Muscle of leg (tissue), 11 donors: ENCODE data around the gene ELFN2. TPM values are rescaled to one million over a fixed set of nuclear protein-coding genes. Genes with fewer than 3 reads are reported as not detected.

Source experiments
- DNase-seq: peaks from one replicate; pipeline ENCODE4 v3.0.0; 2013
- H3K27ac ChIP-seq: one replicate; pipeline ENCODE4 v1.5.1; 2013; ENCODE audit warnings: mild to moderate bottlenecking, low read length, control low read depth
- H3K27me3 ChIP-seq: one replicate; pipeline ENCODE4 v1.6.1; 2013; ENCODE audit warnings: low read length; ENCODE audit not compliant: control insufficient read depth, insufficient read depth
- H3K36me3 ChIP-seq: one replicate; pipeline ENCODE4 v1.6.1; 2013; ENCODE audit warnings: low read length; ENCODE audit not compliant: control insufficient read depth, insufficient read depth
- H3K4me1 ChIP-seq: one replicate; pipeline ENCODE4 v1.6.1; 2013; ENCODE audit warnings: low read length; ENCODE audit not compliant: control insufficient read depth, insufficient read depth
- H3K4me3 ChIP-seq: one replicate; pipeline ENCODE4 v1.5.1; 2013; ENCODE audit warnings: low read length, control low read depth
- H3K9me3 ChIP-seq: replicated peaks from 2 replicates; pipeline ENCODE4 v1.6.1; 2013; ENCODE audit warnings: low read depth, low read length; ENCODE audit not compliant: control insufficient read depth
- WGBS: methylation state at CpG from one replicate; pipeline ENCODE4 v1.1.5; 2013; ENCODE audit warnings: missing lambda C conversion rate; ENCODE audit not compliant: insufficient coverage; 5-methylcytosine and 5-hydroxymethylcytosine counted together
- polyA plus RNA-seq, 8 donors: library from polyadenylated mRNA; unstranded; fragments of 120-200 nt; gene quantifications; one replicate each; pipeline versions ENCODE4 v1.2.1 to v1.2.3, GENCODE V29; 2013; ENCODE audit warnings: inconsistent platforms in 1 of 8, low replicate concordance in 1 of 8; ENCODE audit not compliant: insufficient read length in 8 of 8, insufficient read depth in 1 of 8
- total RNA-seq: library from RNA; stranded (reverse); fragments of 120-200 nt; gene quantifications from one replicate; pipeline ENCODE4 v1.2.4, GENCODE V29; 2013

The ELFN2 gene
- total and polyA plus RNA-seq, 9 donors = 0.35 to 2.2 (median 1.3) TPM

DNA sequence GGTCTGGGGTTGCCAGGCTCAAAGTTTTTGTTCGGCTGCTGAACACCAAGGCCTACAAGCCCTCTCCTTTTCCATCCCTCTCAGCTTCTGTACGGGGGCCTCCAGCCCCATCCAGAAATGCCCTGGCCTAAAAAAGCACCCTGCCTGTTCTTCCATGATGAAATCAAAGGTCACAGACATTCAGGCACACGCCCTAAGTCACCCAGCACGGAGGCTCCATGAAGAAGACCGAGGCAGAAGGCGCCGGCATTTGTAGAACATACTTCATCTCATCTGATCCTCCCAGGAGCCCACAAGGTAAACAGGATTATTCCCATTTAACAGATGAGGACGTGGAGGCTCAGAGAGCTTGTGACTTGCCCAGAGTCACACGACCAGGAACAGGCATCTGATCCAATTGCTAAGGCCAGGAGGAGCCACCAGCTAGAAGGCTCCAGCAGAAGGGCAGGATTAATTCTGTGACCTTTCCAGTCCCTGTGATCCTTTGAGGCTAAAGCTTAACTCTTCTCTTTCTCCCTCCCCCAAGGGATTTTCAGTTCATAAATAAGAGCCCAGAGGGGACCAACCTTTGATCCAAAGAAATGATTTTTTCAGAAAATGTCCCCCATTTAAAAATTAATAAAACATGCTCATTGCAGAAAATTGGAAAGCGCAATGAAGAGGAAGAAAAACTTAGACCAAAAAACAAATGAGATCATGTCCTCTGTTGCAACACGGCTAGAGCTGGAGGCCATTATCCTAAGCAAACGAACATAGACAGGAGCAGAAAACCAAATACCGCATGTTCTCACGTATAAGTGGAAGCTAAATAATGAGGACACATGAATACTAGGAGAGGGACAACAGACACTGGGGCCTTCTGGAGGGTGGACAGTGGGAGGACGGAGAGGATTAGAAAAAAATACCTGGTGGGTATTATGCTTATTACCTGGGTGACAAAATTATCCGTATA lies 106.3 kb downstream of the ELFN2 start:
- no peak for DNase-seq
- H3K4me1 ChIP-seq = peaks cover 8% of the 10 kb centered on the region
- H3K9me3 ChIP-seq = no peaks in the 10 kb centered on the region
- no peak overlapping the region for H3K27ac ChIP-seq
- 81% methylated on average over 10 of the region's 16 CpGs for WGBS
- H3K36me3 ChIP-seq = no peaks in the 10 kb centered on the region
- no peak overlapping the region for H3K4me3 ChIP-seq
- peaks cover 63% of the 10 kb centered on the region for H3K27me3 ChIP-seq

DNA sequence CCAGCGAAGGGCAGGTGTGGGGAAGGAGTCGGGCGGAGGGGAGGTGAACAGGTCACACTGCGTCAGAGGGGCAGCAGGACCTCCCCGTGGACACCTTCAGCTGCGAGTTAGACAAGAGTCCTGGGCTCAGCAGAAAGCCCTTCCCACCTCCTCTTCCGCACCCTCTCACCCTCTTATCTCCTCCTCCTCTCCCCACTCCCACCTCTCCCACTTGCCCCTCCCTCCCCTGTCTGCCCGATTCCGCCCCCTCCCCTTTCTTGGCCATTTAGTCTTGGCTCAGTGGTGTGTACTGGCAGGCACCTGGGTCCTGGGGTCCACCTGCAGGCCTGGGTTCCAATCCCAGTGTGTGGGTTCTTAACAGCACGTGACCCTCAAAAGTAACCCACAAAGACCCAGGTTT lies 107.8 kb downstream of the ELFN2 start:
- DNase-seq = no peak
- H3K9me3 ChIP-seq = no peaks in the 10 kb centered on the region
- no peak overlapping the region for H3K27ac ChIP-seq
- whole genome bisulfite sequencing = 64% methylated on average over 10 of the region's 10 CpGs
- no peaks in the 10 kb centered on the region for H3K36me3 ChIP-seq
- no peak overlapping the region for H3K4me3 ChIP-seq
- peaks cover 9% of the 10 kb centered on the region for H3K4me1 ChIP-seq
- peaks cover 48% of the 10 kb centered on the region for H3K27me3 ChIP-seq

DNA sequence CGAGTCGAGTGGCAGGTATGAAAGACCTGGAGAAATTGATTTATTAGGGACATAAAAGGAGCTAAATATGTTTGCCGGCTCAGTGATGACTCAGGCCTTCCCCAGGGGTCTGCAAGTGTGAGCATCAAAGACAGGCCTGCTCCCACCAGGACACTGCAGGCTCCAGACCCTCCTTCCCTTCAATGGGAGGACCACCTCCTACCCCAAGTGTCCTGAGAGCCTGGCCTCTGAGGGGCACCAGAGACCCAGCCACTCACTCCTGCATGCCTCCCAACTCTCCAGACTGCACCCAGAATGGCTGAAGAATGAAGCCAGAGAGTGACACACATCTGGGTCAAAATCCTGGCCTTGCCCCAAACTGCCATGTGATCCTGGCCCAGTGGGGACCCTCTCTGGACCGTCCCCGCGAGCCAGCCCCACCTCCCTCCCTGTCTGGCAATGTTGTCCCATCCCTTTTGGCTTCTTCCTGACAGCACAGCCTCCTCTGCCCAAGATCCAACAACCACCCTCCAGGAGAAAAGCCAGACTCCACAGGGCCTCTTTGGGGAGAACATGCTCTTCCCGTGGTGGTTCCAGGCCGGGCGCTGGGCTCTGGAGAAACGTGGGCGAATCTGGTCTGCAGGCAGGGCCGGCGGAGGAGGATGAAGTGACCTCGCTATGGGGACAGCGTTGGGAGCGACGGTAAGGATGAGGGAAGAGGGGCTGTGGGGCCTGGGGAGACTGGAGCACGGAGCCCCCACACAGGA lies 108.7 kb downstream of the ELFN2 start:
- H3K4me1 ChIP-seq = peaks cover 19% of the 10 kb centered on the region
- 48% methylated on average over 15 of the region's 18 CpGs for WGBS
- H3K36me3 ChIP-seq = no peaks in the 10 kb centered on the region
- H3K27me3 ChIP-seq = peaks cover 43% of the 10 kb centered on the region
- DNase-seq = no peak
- H3K4me3 ChIP-seq = no peak overlapping the region
- H3K27ac ChIP-seq = no peak overlapping the region
- no peaks in the 10 kb centered on the region for H3K9me3 ChIP-seq

Other genes with a start within 250 kb of the ELFN2 start
- gene C1QTNF6, start 239.2 kb downstream of the ELFN2 start, total RNA-seq = 10.3 TPM
- 10 to 100 TPM; 13.7 to 28.9 (median 18.6) TPM for gene C1QTNF6, start 239.2 kb downstream of the ELFN2 start, polyA plus RNA-seq
- gene SSTR3, start 215.0 kb downstream of the ELFN2 start, total RNA-seq = not detected
- gene SSTR3, start 215.0 kb downstream of the ELFN2 start, polyA plus RNA-seq = under 1 TPM in 1 of 8 donors, not detected in 7; 0.04 TPM
- gene RAC2, start 183.2 kb downstream of the ELFN2 start, total RNA-seq = 2.4 TPM
- gene RAC2, start 183.2 kb downstream of the ELFN2 start, polyA plus RNA-seq = 10 to 100 TPM in 1 of 8 donors, 1 to 10 TPM in 7; 6.0 to 11.2 (median 7.1) TPM
- 6.5 TPM for gene CYTH4, start 145.0 kb downstream of the ELFN2 start, total RNA-seq
- gene CYTH4, start 145.0 kb downstream of the ELFN2 start, polyA plus RNA-seq = 1 to 10 TPM; 4.6 to 9.6 (median 5.7) TPM
- 5.2 TPM for gene MFNG, start 58.9 kb upstream of the ELFN2 start, total RNA-seq
- gene MFNG, start 58.9 kb upstream of the ELFN2 start, polyA plus RNA-seq = 1 to 10 TPM; 5.0 to 10.0 (median 6.2) TPM
- gene CARD10, start 91.9 kb upstream of the ELFN2 start, total RNA-seq = 7.8 TPM
- 10 to 100 TPM; 12.1 to 19.3 (median 14.4) TPM for gene CARD10, start 91.9 kb upstream of the ELFN2 start, polyA plus RNA-seq
- gene CDC42EP1, start 133.0 kb upstream of the ELFN2 start, total RNA-seq = 14.9 TPM
- 10 to 100 TPM; 40.3 to 53.9 (median 50.5) TPM for gene CDC42EP1, start 133.0 kb upstream of the ELFN2 start, polyA plus RNA-seq
- gene LGALS2, start 152.6 kb upstream of the ELFN2 start, total RNA-seq = 0.22 TPM
- 1 to 10 TPM in 2 of 8 donors, under 1 TPM in 6; 0.33 to 7.7 (median 0.54) TPM for gene LGALS2, start 152.6 kb upstream of the ELFN2 start, polyA plus RNA-seq
- 29.5 TPM for gene GGA1, start 181.4 kb upstream of the ELFN2 start, total RNA-seq
- 10 to 100 TPM; 27.4 to 46.8 (median 37.6) TPM for gene GGA1, start 181.4 kb upstream of the ELFN2 start, polyA plus RNA-seq
- 5.2 TPM for gene SH3BP1, start 212.2 kb upstream of the ELFN2 start, total RNA-seq
- 10 to 100 TPM in 4 of 8 donors, 1 to 10 TPM in 4; 6.7 to 13.7 (median 9.4) TPM for gene SH3BP1, start 212.2 kb upstream of the ELFN2 start, polyA plus RNA-seq
- 10.8 TPM for gene PDXP, start 231.2 kb upstream of the ELFN2 start, total RNA-seq
- 10 to 100 TPM; 12.5 to 17.8 (median 15.4) TPM for gene PDXP, start 231.2 kb upstream of the ELFN2 start, polyA plus RNA-seq
- gene LGALS1, start 248.2 kb upstream of the ELFN2 start, total RNA-seq = 2,864 TPM
- gene LGALS1, start 248.2 kb upstream of the ELFN2 start, polyA plus RNA-seq = 1,000 to 10,000 TPM; 1,526 to 2,219 (median 2,039) TPM